B cell (primary cell): ENCODE results near the gene KLRD1. TPM values are rescaled to one million over a fixed set of nuclear protein-coding genes. Genes with fewer than 3 reads are reported as not detected.

Experiments
- ATAC-seq: fragments of 200-7000 bp; cut with Tn5 transposase; one replicate; pipeline ENCODE4 v1.10.0; 2021; ENCODE audit warnings: low read depth, mild to moderate bottlenecking, moderate number of reproducible peaks, moderate library complexity
- CTCF ChIA-PET: fragments of 350-600 bp; sonication (Branson Sonifier 250); formaldehyde crosslinking; loops from one replicate; lab custom pipeline; 2021; ENCODE audit warnings: antibody characterized with exemption, inconsistent platforms; lab: Charles Lee
- POLR2A ChIA-PET: fragments of 350-600 bp; sonication (Branson Sonifier 250); formaldehyde crosslinking; loops from one replicate; lab custom pipeline; 2021; ENCODE audit warnings: antibody characterized with exemption; lab: Charles Lee
- DNase-seq: peaks from one replicate; pipeline ENCODE4 v3.0.0; 2013
- H2AFZ ChIP-seq: 2 replicates; pipeline ENCODE4 v1.6.1; 2012; ENCODE audit warnings: mild to moderate bottlenecking, low read depth, low read length; ENCODE audit not compliant: insufficient read depth, poor library complexity, severe bottlenecking
- H3K27ac ChIP-seq, 2 donors: 1 replicate in 1 of 2; 2 replicates in 1 of 2; pipeline ENCODE4 v1.5.1; 2012 to 2013; ENCODE audit warnings: low read length in 2 of 2, mild to moderate bottlenecking in 2 of 2, moderate library complexity in 1 of 2
- H3K27me3 ChIP-seq, 4 experiments: fragments of 200-600 bp in 1 of 4; sonication (generic) in 1 of 4; replicated peaks in 1 of 4; 1 replicate in 2 of 4; 2 replicates in 2 of 4; pipeline versions ENCODE4 v1.6.1 to v1.7.0; 2013 to 2016; ENCODE audit warnings: low read length in 3 of 4, mild to moderate bottlenecking in 2 of 4, mixed read lengths in 1 of 4, moderate library complexity in 1 of 4; ENCODE audit not compliant: insufficient read depth in 4 of 4, control insufficient read depth in 3 of 4; ENCODE audit errors: control extremely low read depth in 1 of 4
- H3K36me3 ChIP-seq, 2 experiments: replicated peaks in 1 of 2; 1 replicate in 1 of 2; 2 replicates in 1 of 2; pipeline versions ENCODE4 v1.6.1 to v1.7.1; 2013; ENCODE audit warnings: low read length in 1 of 2; ENCODE audit not compliant: insufficient read depth in 2 of 2, control insufficient read depth in 1 of 2; ENCODE audit errors: control extremely low read depth in 1 of 2, extremely low read depth in 1 of 2
- H3K4me1 ChIP-seq, 2 donors: fragments of 200-600 bp in 1 of 2; sonication (generic) in 1 of 2; 1 replicate in 1 of 2; 2 replicates in 1 of 2; pipeline versions ENCODE4 v1.5.1 to v1.6.1; 2013 to 2017; ENCODE audit warnings: low read length in 2 of 2; ENCODE audit not compliant: control insufficient read depth in 2 of 2, insufficient read depth in 2 of 2
- H3K4me2 ChIP-seq: replicated peaks from 2 replicates; pipeline ENCODE3; 2012; ENCODE audit warnings: mild to moderate bottlenecking, low read depth, low read length; ENCODE audit not compliant: poor library complexity, severe bottlenecking
- H3K4me3 ChIP-seq, 5 experiments: fragments of 200-600 bp in 1 of 5; sonication (generic) in 1 of 5; 1 replicate in 3 of 5; 2 replicates in 2 of 5; pipeline versions ENCODE4 v1.5.1 to v1.7.0; 2011 to 2016; ENCODE audit warnings: low read length in 4 of 5, mild to moderate bottlenecking in 4 of 5, low read depth in 2 of 5, control low read depth in 1 of 5, moderate library complexity in 1 of 5; ENCODE audit not compliant: insufficient read depth in 1 of 5; ENCODE audit errors: control extremely low read depth in 1 of 5, extremely low read depth in 1 of 5
- H3K79me2 ChIP-seq: fragments of 200-600 bp; sonication (generic); one replicate; pipeline ENCODE4 v1.6.0; 2016; ENCODE audit warnings: low read length; ENCODE audit not compliant: control insufficient read depth, insufficient read depth
- H3K9ac ChIP-seq: fragments of 200-600 bp; sonication (generic); 2 replicates; pipeline ENCODE4 v1.6.1; 2017; ENCODE audit warnings: mild to moderate bottlenecking, low read length, moderate library complexity
- H3K9me3 ChIP-seq, 3 donors: one replicate each; pipeline versions ENCODE4 v1.6.1 to v1.7.1; 2013; ENCODE audit warnings: low read length in 2 of 3; ENCODE audit not compliant: control insufficient read depth in 2 of 3, insufficient read depth in 1 of 3; ENCODE audit errors: control extremely low read depth in 1 of 3
- H4K20me1 ChIP-seq: 2 replicates; pipeline ENCODE4 v1.6.0; 2012; ENCODE audit warnings: mild to moderate bottlenecking, low read length; ENCODE audit not compliant: insufficient read depth, control insufficient read depth, poor library complexity, severe bottlenecking
- H3K27ac Mint-ChIP-seq: one replicate; pipeline ENCODE4 v1.8.0; 2021; ENCODE audit warnings: mixed read lengths
- H3K27me3 Mint-ChIP-seq: one replicate; pipeline ENCODE4 v1.8.0; 2021; ENCODE audit warnings: mixed read lengths
- H3K4me1 Mint-ChIP-seq: one replicate; pipeline ENCODE4 v1.8.0; 2021; ENCODE audit warnings: mixed read lengths
- H3K4me3 Mint-ChIP-seq: one replicate; pipeline ENCODE4 v1.8.0; 2021; ENCODE audit warnings: mixed read lengths
- H3K9me3 Mint-ChIP-seq: one replicate; pipeline ENCODE4 v1.8.0; 2022; ENCODE audit warnings: mixed read lengths; ENCODE audit not compliant: insufficient read depth
- EZH2 ChIP-seq: IDR thresholded peaks from 2 replicates; pipeline ENCODE4 v1.6.1; 2012; ENCODE audit warnings: borderline replicate concordance, low read depth, mild to moderate bottlenecking, moderate library complexity, low read length; ENCODE audit not compliant: insufficient read depth, poor library complexity, severe bottlenecking
- WGBS: methylation state at CpG from one replicate; pipeline ENCODE4 v1.1.5; 2013; ENCODE audit warnings: missing lambda C conversion rate; ENCODE audit not compliant: insufficient coverage; 5-methylcytosine and 5-hydroxymethylcytosine counted together
- intact Hi-C: fragments of 100-400 bp; cut with micrococcal nuclease; formaldehyde crosslinking; loops from one replicate; pipeline ENCODE4 v1.10.0; 2022
- polyA plus RNA-seq: library from polyadenylated mRNA; depleted of rRNA; stranded (reverse); fragments of >200 nt; gene quantifications from 2 replicates; pipeline ENCODE4 v1.2.3, GENCODE V29; 2012
- total RNA-seq, 2 donors: library from RNA; stranded (reverse); fragments of 120-200 nt in 1 of 2; gene quantifications; 1 replicate in 1 of 2; 2 replicates in 1 of 2; pipeline versions ENCODE4 v1.2.3 to v1.2.4, GENCODE V29; 2013 to 2022
- TF ChIP-seq, protein P1 (sequence below): fragments of 200-600 bp; IDR thresholded peaks from one replicate; pipeline ENCODE4 v1.8.0; 2022; ENCODE audit warnings: antibody characterized with exemption, mild to moderate bottlenecking

Gene KLRD1
- total and polyA plus RNA-seq, 2 donors (not counting 1 experiment from before 2014, with no cell fraction given) = 0.22 to 0.32 TPM

- H4K20me1 ChIP-seq = no peaks in the 10 kb centered on the region
- Mint-ChIP-seq H3K27me3 (peaks cover 11% of the 10 kb centered on the region), H3K4me3 (no peak overlapping the region), H3K27ac (no peak overlapping the region), H3K9me3 (no peaks in the 10 kb centered on the region), H3K4me1 (peaks cover 2% of the 10 kb centered on the region)
- no peak overlapping the region for H3K9ac ChIP-seq
- 88% methylated on average over 5 of the region's 5 CpGs for WGBS
- no peak overlapping the region for H2AFZ ChIP-seq
- TF ChIP-seq EZH2 = no peak
- TF ChIP-seq, protein P1, sequence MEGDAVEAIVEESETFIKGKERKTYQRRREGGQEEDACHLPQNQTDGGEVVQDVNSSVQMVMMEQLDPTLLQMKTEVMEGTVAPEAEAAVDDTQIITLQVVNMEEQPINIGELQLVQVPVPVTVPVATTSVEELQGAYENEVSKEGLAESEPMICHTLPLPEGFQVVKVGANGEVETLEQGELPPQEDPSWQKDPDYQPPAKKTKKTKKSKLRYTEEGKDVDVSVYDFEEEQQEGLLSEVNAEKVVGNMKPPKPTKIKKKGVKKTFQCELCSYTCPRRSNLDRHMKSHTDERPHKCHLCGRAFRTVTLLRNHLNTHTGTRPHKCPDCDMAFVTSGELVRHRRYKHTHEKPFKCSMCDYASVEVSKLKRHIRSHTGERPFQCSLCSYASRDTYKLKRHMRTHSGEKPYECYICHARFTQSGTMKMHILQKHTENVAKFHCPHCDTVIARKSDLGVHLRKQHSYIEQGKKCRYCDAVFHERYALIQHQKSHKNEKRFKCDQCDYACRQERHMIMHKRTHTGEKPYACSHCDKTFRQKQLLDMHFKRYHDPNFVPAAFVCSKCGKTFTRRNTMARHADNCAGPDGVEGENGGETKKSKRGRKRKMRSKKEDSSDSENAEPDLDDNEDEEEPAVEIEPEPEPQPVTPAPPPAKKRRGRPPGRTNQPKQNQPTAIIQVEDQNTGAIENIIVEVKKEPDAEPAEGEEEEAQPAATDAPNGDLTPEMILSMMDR = no peak
- H3K27ac ChIP-seq = no peak overlapping the region
- peaks cover 0 to 6% (median 0%) of the 10 kb centered on the region in 4 experiments for H3K27me3 ChIP-seq
- no peaks in the 10 kb centered on the region for H3K36me3 ChIP-seq
- POLR2A ChIA-PET = no interaction called here
- no peak overlapping the region for H3K4me2 ChIP-seq
- DNase-seq (no peak), ATAC-seq (no peak)
- H3K4me1 ChIP-seq = peaks cover 6 to 9% of the 10 kb centered on the region in 2 donors
- intact Hi-C loops = no loop called here
- H3K4me3 ChIP-seq = no peak overlapping the region
- H3K79me2 ChIP-seq = no peaks in the 10 kb centered on the region
- CTCF ChIA-PET = no interaction called here
- peaks cover 0 to 7% (median 0%) of the 10 kb centered on the region in 3 donors for H3K9me3 ChIP-seq
Measured at GRCh38 chr12:10358131-10358530, 50.5 kb downstream of the KLRD1 start.

- no CpG with 5 or more reads among the region's 1 CpG for WGBS
- Histone ChIP-seq H3K27me3 (peaks cover 0 to 6% (median 0%) of the 10 kb centered on the region in 4 experiments), H3K36me3 (no peaks in the 10 kb centered on the region), H3K4me1 (peaks cover 13 to 18% of the 10 kb centered on the region in 2 donors), H4K20me1 (no peaks in the 10 kb centered on the region), H3K4me2 (no peak overlapping the region), H3K4me3 (no peak overlapping the region), H3K9ac (no peak overlapping the region), H3K9me3 (peaks cover 0 to 7% (median 0%) of the 10 kb centered on the region in 3 donors), H3K27ac (no peak overlapping the region), H2AFZ (no peak overlapping the region), H3K79me2 (no peaks in the 10 kb centered on the region)
- no peak for ATAC-seq
- no peak overlapping the region for H3K4me3 Mint-ChIP-seq
- H3K27me3 Mint-ChIP-seq = peaks cover 10% of the 10 kb centered on the region
- no peak overlapping the region for H3K27ac Mint-ChIP-seq
- no peak for DNase-seq
- POLR2A ChIA-PET = no interaction called here
- CTCF ChIA-PET = no interaction called here
- TF ChIP-seq EZH2 = no peak
- TF ChIP-seq, protein P1 = no peak
- peaks cover 2% of the 10 kb centered on the region for H3K4me1 Mint-ChIP-seq
- H3K9me3 Mint-ChIP-seq = no peaks in the 10 kb centered on the region
- intact Hi-C loops = no loop called here
Measured at GRCh38 chr12:10358969-10359368, 51.3 kb downstream of the KLRD1 start.
